H4 (cell line): Measurements from ENCODE around the gene KDM7A. TPM values are rescaled to one million over a fixed set of nuclear protein-coding genes. Genes with fewer than 3 reads are reported as not detected.

Experiments used
- total RNA-seq: library from RNA; depleted of rRNA; stranded (reverse); fragments of >200 nt; shearing (Covaris generic); gene quantifications from 2 replicates; pipeline ENCODE4 v1.2.3, GENCODE V29; 2014; rRNA removed

The KDM7A gene
- total RNA-seq, 1 experiment from 2014 or later = 1.0 TPM

Other genes with a start within 250 kb of the KDM7A start
- 26.7 and 27.3 TPM in 2 replicates for gene PARP12, start 114.0 kb downstream of the KDM7A start, total RNA-seq
- 31.9 and 42.6 TPM in 2 replicates for gene SLC37A3, start 221.5 kb upstream of the KDM7A start, total RNA-seq
- gene RAB19, start 227.1 kb upstream of the KDM7A start, total RNA-seq = not detected in 2 replicates